ENCODE data around the gene FBF1. TPM values are rescaled to one million over a fixed set of nuclear protein-coding genes. Genes with fewer than 3 reads are reported as not detected.

The FBF1 gene
- total RNA-seq, 1 donor from 2014 or later: 13.0 TPM

GRCh38 chr17:75909051-75909811, 31.6 kb downstream of the FBF1 start:
- no peak for TF ChIP-seq POLR2AphosphoS5 (IDR thresholded peaks at IDR 0.05; ENCODE audit: insufficient read depth in 1 of 2, low read depth in 1 of 2)
- no peak for TF ChIP-seq CTCF (IDR thresholded peaks at IDR 0.05)
- no peak for TF ChIP-seq POLR2A (IDR thresholded peaks at IDR 0.05)
- H3K27me3 ChIP-seq: no peaks in the 10 kb centered on the region
- peaks cover 35% of the 10 kb centered on the region for H3K4me1 ChIP-seq
- intact Hi-C loops (cut with DNase I): no loop called here
- no peak overlapping the region for H3K4me3 ChIP-seq
- H3K36me3 ChIP-seq: no peaks in the 10 kb centered on the region
- H3K27ac ChIP-seq: no peak overlapping the region
- no peaks in the 10 kb centered on the region for H3K9me3 ChIP-seq
- DNase-seq (ENCODE audit: extremely low spot score in 2 of 2): no peak

GRCh38 chr17:75908201-75908600, 32.6 kb downstream of the FBF1 start:
- Histone ChIP-seq H3K27me3 (no peaks in the 10 kb centered on the region), H3K4me3 (no peak overlapping the region), H3K36me3 (no peaks in the 10 kb centered on the region), H3K27ac (no peak overlapping the region), H3K9me3 (no peaks in the 10 kb centered on the region), H3K4me1 (peaks cover 45% of the 10 kb centered on the region)
- TF ChIP-seq CTCF (IDR thresholded peaks at IDR 0.05) (no peak), POLR2A (IDR thresholded peaks at IDR 0.05) (no peak), POLR2AphosphoS5 (IDR thresholded peaks at IDR 0.05; ENCODE audit: insufficient read depth in 1 of 2, low read depth in 1 of 2) (no peak)
- no peak for DNase-seq (ENCODE audit: extremely low spot score in 2 of 2)
- intact Hi-C loops (cut with DNase I): no loop called here

DNA sequence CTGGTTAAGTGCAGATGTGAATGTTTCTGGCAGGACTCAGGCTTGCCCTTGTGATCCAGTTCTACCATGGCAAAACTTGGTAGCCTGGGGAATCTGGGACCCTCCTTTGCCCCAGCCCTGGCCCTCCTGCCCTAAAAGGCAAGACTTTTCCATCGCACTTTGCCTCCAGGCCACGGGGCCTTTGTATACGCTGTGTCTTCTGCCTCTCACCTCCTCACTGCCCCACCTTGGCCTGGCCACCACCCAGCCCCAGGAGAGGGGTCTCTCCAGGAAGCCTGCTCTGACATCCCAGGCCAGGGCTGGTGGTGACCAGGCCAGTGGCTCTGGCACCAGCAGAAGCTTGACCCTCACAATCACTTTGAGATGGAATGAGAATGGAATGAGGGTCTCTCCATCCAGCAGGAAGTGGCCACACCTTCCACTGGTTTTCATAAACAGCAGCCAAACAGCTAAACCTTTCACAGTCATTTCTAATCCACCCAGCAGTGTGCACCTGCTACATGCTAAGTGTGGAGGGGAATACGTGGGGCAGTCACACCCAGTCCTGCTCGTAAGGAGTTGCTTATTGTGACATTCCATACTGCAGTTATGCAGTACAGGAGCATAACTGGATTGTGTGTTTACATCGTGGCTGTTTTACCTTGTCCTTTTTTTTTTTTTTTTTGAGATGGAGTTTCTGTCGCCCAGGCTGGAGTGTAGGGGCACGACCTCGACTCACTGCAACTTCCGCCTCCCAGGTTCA, 34.5 kb downstream of the FBF1 start:
- no peak for TF ChIP-seq POLR2A (IDR thresholded peaks at IDR 0.05)
- no peak for TF ChIP-seq CTCF (IDR thresholded peaks at IDR 0.05)
- no peak for TF ChIP-seq POLR2AphosphoS5 (IDR thresholded peaks at IDR 0.05; ENCODE audit: insufficient read depth in 1 of 2, low read depth in 1 of 2)
- Histone ChIP-seq H3K36me3 (peaks cover 0 to 9% of the 10 kb centered on the region in 2 donors), H3K9me3 (no peaks in the 10 kb centered on the region), H3K4me1 (peaks cover 45% of the 10 kb centered on the region), H3K27me3 (no peaks in the 10 kb centered on the region), H3K27ac (peak overlapping the region; percentile 40), H3K4me3 (no peak overlapping the region)
- intact Hi-C loops (cut with DNase I): no loop called here
- DNase-seq (ENCODE audit: extremely low spot score in 2 of 2): no peak

DNA sequence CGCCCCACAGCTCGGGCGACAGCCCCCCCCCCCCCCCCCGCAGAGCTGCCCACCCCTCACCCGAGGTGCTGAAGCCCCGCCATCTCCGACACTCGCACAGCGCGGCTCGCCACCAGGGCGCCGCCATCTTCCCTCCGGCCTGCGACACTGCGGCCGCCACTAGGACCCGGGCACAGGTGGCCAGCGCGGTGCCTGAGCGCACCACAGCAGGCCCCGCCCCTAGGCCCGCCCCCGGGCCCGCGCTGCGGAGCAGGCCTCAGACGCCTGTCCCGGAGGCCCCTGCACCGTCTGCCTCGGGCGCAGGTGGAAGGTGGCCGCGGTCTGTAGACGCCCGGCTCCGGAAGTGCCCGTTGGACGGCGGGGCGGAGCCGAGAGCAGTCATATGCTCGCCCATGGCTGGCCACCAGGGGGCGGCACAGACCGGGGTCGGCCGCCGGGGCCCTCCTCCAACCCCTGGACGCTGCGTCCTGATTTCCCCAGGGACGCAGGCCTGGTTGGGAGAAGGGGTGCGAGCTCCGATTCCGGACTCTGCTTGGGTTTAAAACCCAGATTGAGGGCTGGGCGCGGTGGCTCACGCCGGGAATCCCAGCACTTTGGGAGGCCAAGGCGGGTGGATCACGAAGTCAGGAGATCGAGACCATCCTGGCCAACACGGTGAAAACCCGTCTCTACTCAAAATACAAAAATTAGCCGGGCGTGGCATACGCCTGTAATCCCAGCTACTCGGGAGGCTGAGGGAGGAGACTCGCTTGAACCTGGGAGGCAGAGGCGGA, 35.9 kb downstream of the FBF1 start, which contains the start of gene MRPL38:
Gene MRPL38 (minus strand): TSS at position 136 of the 773 bp plus-strand sequence. CDS start 9 bp downstream, at position 127.
- DNase-seq (ENCODE audit: extremely low spot score in 2 of 2): no peak
- intact Hi-C loops (cut with DNase I): no loop called here
- peaks cover 0 to 22% of the 10 kb centered on the region in 2 donors for H3K36me3 ChIP-seq
- H3K27me3 ChIP-seq: no peaks in the 10 kb centered on the region
- no peaks in the 10 kb centered on the region for H3K9me3 ChIP-seq
- peak in 1 of 2 donors; percentile 54 for TF ChIP-seq POLR2A (IDR thresholded peaks at IDR 0.05)
- peak; percentile 99 to 100 (median 100) for TF ChIP-seq CTCF (IDR thresholded peaks at IDR 0.05)
- TF ChIP-seq POLR2AphosphoS5 (IDR thresholded peaks at IDR 0.05; ENCODE audit: insufficient read depth in 1 of 2, low read depth in 1 of 2): peak; percentile 67 to 84
- H3K4me3 ChIP-seq: peak within 1 kb of the TSS; percentile 68 to 93
- H3K27ac ChIP-seq: peak within 1 kb of the TSS; percentile 98
- peaks cover 36% of the 10 kb centered on the region for H3K4me1 ChIP-seq

All from vagina (tissue), 2 donors.